GM10847 (cell line): Measurements from ENCODE around the gene SH3RF3.

Experiments
- POLR2A ChIP-seq: IDR thresholded peaks from 2 replicates; pipeline ENCODE4 v1.6.1; 2011; ENCODE audit not compliant: insufficient read length; ENCODE audit errors: extremely low read depth

SH3RF3 gene

GRCh38 chr2:109429567-109430328, 300.7 kb downstream of the SH3RF3 start:
- no peak for TF ChIP-seq POLR2A

DNA sequence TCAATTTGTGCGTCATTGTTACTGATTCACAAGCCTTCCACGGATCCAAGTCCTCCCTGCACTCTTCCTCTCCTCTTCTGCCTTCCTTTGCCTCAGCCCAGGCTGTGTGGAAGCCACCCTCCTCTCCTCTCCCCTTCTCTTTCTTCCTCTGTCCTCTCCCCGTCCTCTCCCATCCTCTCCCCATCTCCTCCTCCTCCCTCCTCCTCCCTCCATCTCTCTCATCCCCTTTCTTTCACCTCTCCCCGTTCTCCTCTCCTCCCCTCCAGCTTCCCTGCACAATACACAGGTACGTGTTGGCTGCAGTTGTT, 301.3 kb downstream of the SH3RF3 start:
- no peak for TF ChIP-seq POLR2A

DNA sequence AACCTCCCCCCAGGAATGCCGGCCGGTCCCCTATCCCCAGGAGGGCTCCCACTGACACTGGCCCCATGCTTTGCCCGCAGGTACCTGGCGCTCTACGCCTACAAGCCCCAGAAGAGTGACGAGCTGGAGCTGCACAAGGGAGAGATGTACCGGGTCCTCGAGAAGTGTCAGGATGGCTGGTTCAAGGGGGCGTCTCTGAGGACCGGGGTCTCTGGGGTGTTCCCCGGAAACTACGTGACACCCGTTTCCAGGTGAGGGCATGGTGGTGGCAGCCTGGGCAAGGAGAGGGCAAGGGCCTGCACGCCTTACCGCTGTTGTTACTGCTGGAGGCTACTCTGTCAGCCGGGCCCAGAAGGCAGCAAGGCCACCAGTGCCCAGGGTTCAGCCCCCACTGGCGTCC, 303.4 kb downstream of the SH3RF3 start:
- TF ChIP-seq POLR2A, result no peak

DNA sequence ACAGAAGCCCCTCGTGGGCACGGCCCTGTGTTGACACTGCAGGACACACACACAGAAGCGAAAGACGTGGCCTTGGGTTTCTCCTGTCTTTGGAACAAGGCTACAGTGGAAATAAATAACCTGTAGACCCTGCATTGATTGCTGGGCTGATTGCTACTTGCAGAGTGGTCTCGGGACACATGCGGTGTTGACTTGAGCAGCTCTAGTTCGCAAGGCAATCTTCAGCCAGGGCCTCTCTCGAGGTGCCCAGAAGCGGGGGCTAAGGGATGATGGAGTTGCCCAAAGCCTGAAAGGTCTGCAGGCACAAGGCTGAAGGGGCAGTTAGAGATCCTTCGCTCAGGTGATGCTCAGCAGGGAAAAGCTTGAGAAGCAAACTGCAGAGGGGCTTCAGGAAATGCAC, 304.5 kb downstream of the SH3RF3 start:
- TF ChIP-seq POLR2A, result no peak

GRCh38 chr2:109433926-109434325, 304.9 kb downstream of the SH3RF3 start:
- TF ChIP-seq POLR2A, result no peak

DNA sequence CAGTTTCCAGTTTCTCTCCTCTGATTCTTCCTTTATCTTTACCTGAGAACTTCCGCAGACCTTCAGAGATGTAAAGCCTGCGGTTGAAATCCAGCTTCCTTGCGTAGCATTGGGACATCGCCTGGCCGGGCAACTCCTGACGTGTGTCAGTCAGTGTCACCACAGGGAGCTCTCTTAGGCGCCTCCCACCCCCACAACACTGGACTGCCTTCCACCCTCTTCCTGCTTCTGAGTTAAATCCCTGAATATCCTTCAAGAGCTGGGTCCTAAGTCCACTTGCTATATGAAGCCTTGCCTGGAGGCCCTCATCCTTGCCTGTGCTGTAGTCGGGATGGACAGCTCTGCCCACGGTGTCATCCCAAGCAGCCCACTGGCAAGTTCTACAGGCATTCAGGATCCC, 305.3 kb downstream of the SH3RF3 start:
- TF ChIP-seq POLR2A, result no peak

DNA sequence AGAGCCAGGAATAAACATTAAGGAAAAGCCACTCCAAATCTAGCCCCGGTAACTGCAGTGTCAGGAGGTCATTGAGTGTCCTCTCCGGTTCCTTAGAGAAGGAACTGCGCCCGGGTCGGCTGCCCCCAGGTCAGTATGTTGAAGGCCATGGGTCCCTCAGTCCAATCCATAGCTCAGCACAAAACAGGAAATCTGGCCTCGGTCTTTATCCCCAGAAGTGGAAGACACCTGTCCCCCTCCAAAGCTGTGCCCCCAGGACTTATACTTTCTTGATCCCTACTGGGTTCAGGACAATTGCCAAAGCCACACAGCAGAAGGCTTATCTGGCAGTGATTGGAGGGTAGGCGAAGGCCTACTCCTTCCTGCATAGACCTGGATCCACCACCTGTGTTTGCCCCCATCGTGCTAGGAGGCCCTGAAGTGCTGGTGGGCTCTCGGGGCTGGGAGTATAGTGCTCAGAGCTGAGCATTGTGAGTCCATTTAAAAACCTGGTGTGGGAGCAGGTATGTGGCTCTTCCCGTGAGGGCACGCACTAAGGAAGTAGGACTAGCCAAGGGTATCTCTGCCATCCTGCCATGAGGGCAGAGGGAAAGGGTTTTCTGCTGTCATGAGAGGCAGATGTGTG, 306.2 kb downstream of the SH3RF3 start:
- TF ChIP-seq POLR2A, result no peak

GRCh38 chr2:109435901-109436598, 307.0 kb downstream of the SH3RF3 start:
- no peak for TF ChIP-seq POLR2A

- no peak for TF ChIP-seq POLR2A
Observed at GRCh38 chr2:109436610-109437225, 307.7 kb downstream of the SH3RF3 start.

GRCh38 chr2:109437325-109438090, 308.5 kb downstream of the SH3RF3 start:
- no peak for TF ChIP-seq POLR2A

GRCh38 chr2:109438146-109438545, 309.1 kb downstream of the SH3RF3 start:
- no peak for TF ChIP-seq POLR2A

- no peak for TF ChIP-seq POLR2A
Observed at GRCh38 chr2:109438773-109439389, 309.9 kb downstream of the SH3RF3 start.

DNA sequence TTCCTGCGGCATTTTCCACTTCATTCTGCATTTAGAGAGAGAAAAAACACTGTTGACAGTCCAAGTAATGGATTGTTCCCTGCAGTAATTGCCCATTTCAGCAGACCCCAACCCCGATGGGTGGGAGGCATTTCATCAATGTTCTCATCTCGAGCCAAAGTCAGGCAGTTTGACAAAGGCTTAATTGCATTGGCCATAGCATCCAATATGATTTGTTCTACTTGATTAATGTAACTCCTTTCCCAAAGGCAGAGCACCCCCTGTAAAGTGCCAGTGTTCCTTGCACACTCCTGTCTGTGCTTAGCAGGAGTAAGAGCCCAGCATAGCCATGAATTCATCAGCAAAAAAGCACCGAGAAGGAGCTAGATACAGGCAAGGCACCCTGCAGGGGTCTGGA, 310.4 kb downstream of the SH3RF3 start:
- TF ChIP-seq POLR2A, result no peak

GRCh38 chr2:109439986-109440385, 311.0 kb downstream of the SH3RF3 start:
- no peak for TF ChIP-seq POLR2A
